ENCODE data around the gene KCNK4. TPM values are rescaled to one million over a fixed set of nuclear protein-coding genes. Genes with fewer than 3 reads are reported as not detected.
A peak's percentile ranks its signal among the peaks of the same experiment; 100 is the strongest.

KCNK4 gene
- total RNA-seq, 2 donors from 2014 or later = not detected

GRCh38 chr11:64269540-64270220 is 21.4 kb upstream of the KCNK4 start:
- Histone ChIP-seq H3K27ac (peak overlapping the region; percentile 95 to 98 (median 96)), H3K9me3 (no peaks in the 10 kb centered on the region), H3K27me3 (no peaks in the 10 kb centered on the region), H3K4me3 (peak overlapping the region; percentile 53 to 83), H3K36me3 (replicated peaks in 1 of 2; ENCODE audit: insufficient read depth in 1 of 2, low read depth in 2 of 2) (no peaks in the 10 kb centered on the region), H3K4me1 (peaks cover 44% of the 10 kb centered on the region)
- DNase-seq = peak; percentile 98 to 99 (median 98)
- WGBS, 2 donors = 0% methylated on average over 5 to 58 of the region's 58 CpGs
- TF ChIP-seq CTCF (IDR thresholded peaks at IDR 0.05) (peak in 3 of 7 experiments; percentile 22 to 29 (median 25)), POLR2A (IDR thresholded peaks at IDR 0.05) (peak in 2 of 3 donors; percentile 52 to 66)
- intact Hi-C loops (cut with DNase I) = no loop called here
- peak; percentile 86 for ATAC-seq

GRCh38 chr11:64275031-64275800 is 15.9 kb upstream of the KCNK4 start:
- Histone ChIP-seq H3K27me3 (no peaks in the 10 kb centered on the region), H3K36me3 (replicated peaks in 1 of 2; ENCODE audit: insufficient read depth in 1 of 2, low read depth in 2 of 2) (peaks cover 0 to 3% of the 10 kb centered on the region in 2 donors), H3K4me1 (peaks cover 26% of the 10 kb centered on the region), H3K9me3 (no peaks in the 10 kb centered on the region), H3K27ac (no peak overlapping the region), H3K4me3 (no peak overlapping the region)
- intact Hi-C loops (cut with DNase I) = no loop called here
- ATAC-seq (no peak), DNase-seq (no peak)
- TF ChIP-seq CTCF (IDR thresholded peaks at IDR 0.05) = no peak
- TF ChIP-seq POLR2A (IDR thresholded peaks at IDR 0.05) = no peak
- WGBS, 2 donors = 91 to 96% methylated on average over 9 to 15 of the region's 15 CpGs

DNA sequence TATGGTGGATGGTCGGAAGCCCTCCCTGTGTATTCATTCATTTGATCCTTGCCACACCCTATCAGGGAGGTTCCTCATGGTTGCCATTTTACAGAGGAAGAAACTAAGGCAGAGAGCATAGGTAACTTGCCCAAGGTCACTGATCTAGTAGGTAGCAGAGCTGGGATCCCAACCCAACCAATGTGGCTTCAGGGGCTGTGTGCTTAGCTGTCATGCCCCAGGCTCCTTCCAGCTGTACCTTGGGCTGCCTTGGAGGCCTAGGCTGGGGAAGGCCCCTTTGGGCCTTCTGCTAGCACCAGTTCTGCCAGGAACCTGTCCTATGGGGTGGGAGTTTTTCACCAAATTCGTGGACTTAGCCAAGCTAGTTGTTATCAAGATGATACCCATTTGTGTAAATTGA is 15.3 kb upstream of the KCNK4 start:
- WGBS, 2 donors = 73 to 79% methylated on average over 2 of the region's 2 CpGs
- Histone ChIP-seq H3K4me1 (peaks cover 26% of the 10 kb centered on the region), H3K27ac (no peak overlapping the region), H3K9me3 (no peaks in the 10 kb centered on the region), H3K27me3 (no peaks in the 10 kb centered on the region), H3K4me3 (no peak overlapping the region), H3K36me3 (replicated peaks in 1 of 2; ENCODE audit: insufficient read depth in 1 of 2, low read depth in 2 of 2) (peaks cover 0 to 3% of the 10 kb centered on the region in 2 donors)
- DNase-seq (no peak), ATAC-seq (no peak)
- intact Hi-C loops (cut with DNase I) = no loop called here
- no peak for TF ChIP-seq CTCF (IDR thresholded peaks at IDR 0.05)
- no peak for TF ChIP-seq POLR2A (IDR thresholded peaks at IDR 0.05)

DNA sequence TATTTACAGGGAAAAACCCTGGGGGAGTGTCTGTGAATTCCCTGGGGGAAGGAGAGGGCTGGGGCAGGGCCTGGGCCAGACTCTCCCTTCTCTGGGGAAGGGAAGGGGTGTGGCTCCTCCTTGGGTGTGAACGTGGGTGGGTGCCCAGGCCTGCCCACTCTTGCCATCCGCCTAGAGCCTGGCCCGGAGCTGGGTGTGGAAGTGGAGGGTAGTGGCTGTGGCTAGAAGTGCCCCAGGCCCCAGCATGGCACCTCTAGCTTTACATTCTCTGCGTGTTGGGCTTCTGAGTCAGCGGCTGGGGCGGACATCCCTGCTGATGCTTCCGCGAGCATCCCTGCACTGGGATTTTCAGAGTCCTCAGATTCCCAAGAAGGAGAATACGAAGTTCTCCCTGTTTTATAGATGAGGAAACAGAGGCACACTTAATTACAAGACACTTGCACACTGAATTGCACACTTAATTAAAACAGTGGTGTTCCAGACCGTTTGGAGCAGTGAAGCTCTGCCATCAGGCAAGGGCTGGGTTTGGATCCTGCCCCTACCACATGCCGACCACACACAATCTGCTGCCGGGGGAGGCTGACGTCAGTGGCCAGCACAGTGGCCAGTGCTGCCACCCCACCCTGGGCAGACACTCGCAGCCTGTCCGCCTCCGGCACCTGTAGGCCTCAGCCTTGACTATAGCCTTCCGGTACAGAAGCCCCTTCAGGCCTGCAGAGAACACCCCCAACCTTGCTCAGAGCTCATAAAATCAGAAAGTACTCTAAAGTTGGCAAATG is 14.3 kb upstream of the KCNK4 start:
- Histone ChIP-seq H3K4me3 (no peak overlapping the region), H3K9me3 (no peaks in the 10 kb centered on the region), H3K27me3 (no peaks in the 10 kb centered on the region), H3K27ac (no peak overlapping the region), H3K36me3 (replicated peaks in 1 of 2; ENCODE audit: insufficient read depth in 1 of 2, low read depth in 2 of 2) (peaks cover 0 to 3% of the 10 kb centered on the region in 2 donors), H3K4me1 (peaks cover 22% of the 10 kb centered on the region)
- intact Hi-C loops (cut with DNase I) = no loop called here
- DNase-seq (no peak), ATAC-seq (no peak)
- WGBS, 2 donors = 83 to 89% methylated on average over 8 to 17 of the region's 17 CpGs
- TF ChIP-seq CTCF (IDR thresholded peaks at IDR 0.05) = no peak
- no peak for TF ChIP-seq POLR2A (IDR thresholded peaks at IDR 0.05)
